GM12873 (cell line): ENCODE data around the gene ZBTB43.

Source experiments
- CTCF ChIP-seq: IDR thresholded peaks from 2 replicates; pipeline ENCODE4 v1.5.1; 2012; ENCODE audit warnings: low read depth, mild to moderate bottlenecking, moderate library complexity, low read length, control low read depth; ENCODE audit not compliant: insufficient read depth; ENCODE audit errors: missing control alignments

Gene ZBTB43

GRCh38 chr9:126877418-126877817 lies 72.6 kb downstream of the ZBTB43 start:
- no peak for TF ChIP-seq CTCF

GRCh38 chr9:126879288-126879687 lies 74.4 kb downstream of the ZBTB43 start:
- no peak for TF ChIP-seq CTCF

GRCh38 chr9:126880226-126880946 lies 75.5 kb downstream of the ZBTB43 start:
- TF ChIP-seq CTCF: no peak

GRCh38 chr9:126880947-126881332 lies 76.1 kb downstream of the ZBTB43 start:
- TF ChIP-seq CTCF: no peak

GRCh38 chr9:126882746-126883145 lies 77.9 kb downstream of the ZBTB43 start:
- no peak for TF ChIP-seq CTCF

GRCh38 chr9:126883636-126884035 lies 78.8 kb downstream of the ZBTB43 start:
- no peak for TF ChIP-seq CTCF

- TF ChIP-seq CTCF: no peak
Observed at GRCh38 chr9:126885131-126885641, 80.3 kb downstream of the ZBTB43 start.
